NCI-H2227 treated with DMSO at 0.1 percent for 48 hours (cell line): Measurements from ENCODE around the gene TBC1D3C.
"Not testable (repeated sequence)": the region's sequence is repeated elsewhere in the genome, so short reads cannot be mapped to it uniquely, and the experiment has no call there.

Experiments
- DNase-seq: peaks from one replicate; lab custom pipeline; 2025; lab: John Stamatoyannopoulos, UW

The TBC1D3C gene

GRCh38 chr17:38068534-38068933 is at the start of gene TBC1D3C:
Gene TBC1D3C (minus strand): TSS chr17:38068634. CDS start chr17:38067066, 1,568 bp downstream.
- DNase-seq = not testable (repeated sequence)

GRCh38 chr17:38099262-38099661 is 30.8 kb upstream of the TBC1D3C start:
- not testable (repeated sequence) for DNase-seq

GRCh38 chr17:38094059-38094694 is 25.7 kb upstream of the TBC1D3C start:
- DNase-seq = not testable (repeated sequence)

GRCh38 chr17:38088120-38088519 is 19.7 kb upstream of the TBC1D3C start:
- not testable (repeated sequence) for DNase-seq

GRCh38 chr17:38087344-38087743 is 18.9 kb upstream of the TBC1D3C start:
- DNase-seq = not testable (repeated sequence)
